GM18858 (cell line): Measurements from ENCODE around the gene PIKFYVE.
"Not testable (repeated sequence)": the region's sequence is repeated elsewhere in the genome, so short reads cannot be mapped to it uniquely, and the experiment has no call there.

ENCODE experiments used
- ATAC-seq: cut with Tn5 transposase; IDR thresholded peaks from one replicate; pipeline ENCODE4 v1.9.1; 2021; ENCODE audit not compliant: unreplicated experiment

The PIKFYVE gene

DNA sequence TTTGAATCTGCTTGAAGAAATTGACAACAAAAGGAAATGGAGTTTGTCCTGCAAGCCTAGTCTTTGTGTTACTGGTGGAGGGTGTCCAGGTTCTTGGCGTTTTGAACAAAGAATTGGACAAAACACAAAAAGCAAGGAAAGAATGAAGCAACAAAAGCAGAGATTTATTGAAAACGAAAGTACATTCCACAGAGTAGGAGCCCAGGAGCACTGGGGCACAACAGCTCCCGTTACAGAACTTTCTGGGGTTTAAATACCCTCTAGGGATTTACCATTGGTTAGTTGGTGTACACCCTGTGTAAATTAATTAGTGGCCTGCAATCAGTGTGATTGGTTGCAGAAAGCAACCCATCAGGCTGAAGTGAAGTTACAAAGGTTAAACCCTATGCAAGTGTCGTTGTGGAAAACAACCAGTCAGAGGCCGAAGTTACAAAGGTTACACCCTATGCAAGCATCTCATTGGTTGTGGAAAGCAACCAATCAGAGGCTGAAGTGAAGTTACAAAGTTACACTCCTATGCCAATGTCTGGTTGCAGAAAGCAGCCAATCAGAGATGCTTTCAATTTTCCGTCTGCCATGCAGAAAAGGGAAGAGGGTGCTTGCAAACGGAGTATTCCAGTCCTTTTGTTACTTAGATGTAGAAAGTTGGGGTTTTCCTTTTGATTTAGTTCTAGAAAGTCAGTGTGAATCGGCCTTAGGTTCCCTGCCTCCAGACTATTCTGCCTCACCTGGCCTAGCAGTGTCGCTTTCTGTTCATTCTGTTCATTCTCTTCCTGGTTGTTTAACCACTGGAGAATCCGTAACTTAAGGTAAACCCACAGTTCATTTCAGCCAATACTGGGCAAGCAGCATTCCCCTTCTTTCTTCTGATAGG, 92.9 kb downstream of the PIKFYVE start:
- ATAC-seq: no peak

DNA sequence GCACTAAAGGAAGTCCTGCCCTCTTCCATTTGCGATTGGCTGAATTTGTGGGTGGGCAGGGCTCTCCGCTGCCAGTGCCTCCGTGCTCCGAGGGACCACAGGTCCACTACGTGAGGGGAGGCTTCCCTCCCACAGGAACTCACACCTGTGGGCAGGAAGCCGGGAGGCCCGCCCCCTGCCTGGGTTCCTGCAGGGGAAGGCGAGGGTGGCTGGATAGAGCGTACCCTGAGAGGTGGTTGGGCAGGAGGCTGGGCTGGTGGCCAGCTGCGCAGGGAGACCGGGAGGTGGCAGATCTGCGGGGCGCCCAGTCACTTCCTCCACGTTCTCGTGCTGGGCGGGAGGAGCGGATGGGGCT, 93.6 kb downstream of the PIKFYVE start:
- ATAC-seq: no peak

GRCh38 chr2:208360259-208361076, 94.4 kb downstream of the PIKFYVE start:
- no peak for ATAC-seq

DNA sequence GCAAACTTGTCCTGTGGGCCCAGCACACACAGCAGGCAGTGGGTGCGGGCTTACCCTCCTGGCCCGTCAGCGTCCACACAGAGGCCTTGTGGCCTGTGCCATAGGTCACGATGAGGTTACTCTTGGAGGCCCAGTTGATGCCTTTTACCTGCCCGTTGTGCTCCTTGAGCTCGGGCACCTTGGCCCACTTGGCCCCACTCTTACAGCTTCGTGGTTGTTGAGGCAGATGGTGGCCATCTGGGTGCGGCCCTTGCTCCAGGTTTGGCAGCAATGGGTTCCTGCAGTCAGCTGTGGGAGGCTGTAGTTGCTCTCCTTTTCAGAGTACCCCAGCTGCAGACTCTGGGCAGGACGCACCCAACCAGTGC, 95.0 kb downstream of the PIKFYVE start:
- no peak for ATAC-seq

DNA sequence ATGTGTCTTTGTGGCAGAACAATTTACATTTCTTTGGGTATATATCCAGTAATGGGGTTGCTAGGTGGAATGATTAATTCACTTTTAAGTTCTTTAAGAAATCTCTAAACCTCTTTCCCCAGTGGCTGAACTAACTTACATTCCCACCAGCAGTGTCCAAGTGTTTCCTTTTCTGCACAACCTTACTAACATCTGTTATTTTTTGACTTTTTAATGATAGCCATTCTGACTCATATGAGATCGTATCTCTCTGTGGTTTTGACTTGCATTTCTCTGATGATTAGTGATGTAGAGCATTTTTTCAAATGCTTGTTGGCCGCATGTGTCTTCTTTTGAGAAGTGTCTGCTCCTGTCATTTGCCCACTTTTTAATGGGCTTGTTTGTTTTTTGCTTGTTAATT, 97.4 kb downstream of the PIKFYVE start:
- peak; percentile 62 for ATAC-seq

DNA sequence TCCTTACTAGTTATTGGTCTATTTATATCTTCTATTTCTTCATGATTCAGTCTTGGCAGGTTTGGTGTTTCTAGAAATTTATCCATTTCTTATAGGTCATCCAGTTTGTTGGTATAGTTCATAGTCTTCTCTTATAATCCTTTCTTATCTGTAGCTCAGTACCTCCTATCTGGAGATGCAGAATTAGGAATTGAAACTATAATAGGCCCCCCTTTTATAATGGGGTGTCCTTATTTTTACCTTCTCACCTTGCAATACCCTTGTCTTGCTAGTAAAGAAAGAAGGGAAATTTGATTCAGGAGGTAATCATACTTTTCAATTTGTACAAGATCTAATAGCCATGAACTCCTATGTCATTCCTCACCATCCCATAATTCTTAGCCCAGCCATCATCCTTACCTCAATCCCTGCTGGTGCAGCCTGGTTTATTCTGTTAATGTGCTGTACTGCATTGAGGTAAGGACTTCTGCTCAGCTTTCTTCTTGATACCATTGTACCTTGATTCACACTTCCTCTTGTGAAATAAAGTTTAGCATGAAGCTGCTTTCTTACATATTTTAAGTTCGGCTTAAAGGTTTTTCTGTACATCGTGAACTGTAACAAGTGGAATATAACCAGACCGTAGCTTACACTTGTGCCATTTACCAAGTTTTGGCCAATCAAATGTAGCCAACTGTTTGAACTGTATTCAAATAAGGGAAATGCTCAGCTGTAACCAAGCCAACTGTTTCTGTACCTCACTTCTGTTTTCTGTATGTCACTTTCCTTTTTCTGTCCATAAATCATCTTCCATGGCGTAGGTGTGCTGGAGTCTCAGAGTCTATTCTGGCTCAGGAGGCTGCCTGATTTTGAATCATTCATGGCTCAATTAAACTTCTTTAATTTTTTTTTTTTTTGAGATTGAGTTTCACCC, 100.4 kb downstream of the PIKFYVE start:
- ATAC-seq: peak; percentile 62

GRCh38 chr2:208369091-208369490, 103.0 kb downstream of the PIKFYVE start:
- no peak for ATAC-seq

DNA sequence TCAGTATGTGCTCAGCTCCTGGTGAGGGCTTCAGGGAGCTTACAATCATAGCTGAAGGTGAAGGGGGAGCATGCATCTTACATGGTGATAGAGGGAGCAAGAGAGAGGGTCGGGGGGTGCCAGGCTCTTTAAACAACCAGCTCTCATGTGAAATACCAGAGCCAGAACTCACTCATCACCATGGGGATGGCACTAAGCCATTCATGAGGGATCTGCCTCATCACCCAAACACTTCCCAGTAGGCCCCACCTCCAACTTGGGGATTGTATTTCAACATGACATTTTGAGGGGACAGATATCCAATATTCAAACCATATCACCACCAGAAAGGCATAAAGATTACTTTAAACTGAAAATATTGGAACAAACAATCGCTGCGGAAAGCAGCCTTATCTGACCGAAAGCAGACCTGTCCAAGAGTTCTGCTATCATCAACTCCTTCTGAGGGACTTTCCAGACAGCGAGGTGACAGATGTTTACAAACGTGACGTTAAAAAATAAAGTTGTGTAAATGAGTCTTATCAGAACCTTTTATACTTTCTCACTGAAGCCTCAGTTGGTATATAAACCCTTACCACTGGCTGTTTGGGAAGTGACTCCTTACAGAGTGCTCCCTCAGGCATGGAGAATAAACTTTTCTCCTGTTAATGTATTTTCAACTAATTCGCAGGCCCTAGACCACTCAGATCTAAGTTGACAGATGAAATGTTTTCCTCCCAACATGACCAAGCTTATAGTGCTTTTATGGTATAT, 105.0 kb downstream of the PIKFYVE start:
- no peak for ATAC-seq

DNA sequence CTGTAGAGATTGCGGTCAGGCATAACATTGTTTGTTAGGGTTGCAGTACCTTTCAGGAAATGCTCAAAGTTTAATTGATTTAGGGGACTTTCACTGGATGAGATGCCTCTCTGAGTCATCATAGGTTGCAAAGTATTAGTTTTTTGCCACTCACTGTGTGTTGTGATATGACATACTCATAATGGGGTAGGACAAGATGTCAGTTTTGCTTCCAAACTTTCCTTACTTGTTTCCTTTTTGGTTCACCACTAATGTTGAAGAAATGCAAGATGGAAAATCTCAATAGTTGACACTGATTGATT, 105.5 kb downstream of the PIKFYVE start:
- ATAC-seq: no peak

- no peak for ATAC-seq
Observed at GRCh38 chr2:208373460-208374089, 107.5 kb downstream of the PIKFYVE start.

DNA sequence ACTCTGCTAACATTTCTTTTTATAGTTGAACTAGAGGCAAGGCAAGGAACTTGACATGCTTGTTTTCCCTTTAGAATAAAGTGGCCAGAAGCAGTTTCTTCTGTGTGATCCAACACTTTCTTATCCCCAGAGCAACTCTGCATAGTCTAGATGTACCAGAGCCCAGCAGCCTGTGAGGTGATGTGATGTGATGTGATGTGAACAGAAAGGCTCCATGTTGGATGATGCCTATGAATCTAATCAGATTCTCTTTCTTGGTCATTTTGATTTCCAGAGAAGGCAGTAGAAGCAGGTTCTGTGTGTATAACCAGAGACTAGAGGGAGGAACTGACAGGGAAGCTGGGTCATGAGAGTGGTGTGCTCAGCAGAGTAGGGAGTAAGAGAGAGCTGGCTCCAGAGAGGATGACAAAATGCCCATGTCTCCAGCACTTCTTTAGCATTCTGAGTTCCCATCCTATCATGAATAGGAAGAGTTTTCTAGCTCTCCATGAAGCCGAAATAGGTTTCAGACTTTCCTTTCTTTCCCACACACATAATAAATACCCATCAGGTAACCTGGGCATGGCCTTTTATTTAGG, 109.5 kb downstream of the PIKFYVE start:
- no peak for ATAC-seq

DNA sequence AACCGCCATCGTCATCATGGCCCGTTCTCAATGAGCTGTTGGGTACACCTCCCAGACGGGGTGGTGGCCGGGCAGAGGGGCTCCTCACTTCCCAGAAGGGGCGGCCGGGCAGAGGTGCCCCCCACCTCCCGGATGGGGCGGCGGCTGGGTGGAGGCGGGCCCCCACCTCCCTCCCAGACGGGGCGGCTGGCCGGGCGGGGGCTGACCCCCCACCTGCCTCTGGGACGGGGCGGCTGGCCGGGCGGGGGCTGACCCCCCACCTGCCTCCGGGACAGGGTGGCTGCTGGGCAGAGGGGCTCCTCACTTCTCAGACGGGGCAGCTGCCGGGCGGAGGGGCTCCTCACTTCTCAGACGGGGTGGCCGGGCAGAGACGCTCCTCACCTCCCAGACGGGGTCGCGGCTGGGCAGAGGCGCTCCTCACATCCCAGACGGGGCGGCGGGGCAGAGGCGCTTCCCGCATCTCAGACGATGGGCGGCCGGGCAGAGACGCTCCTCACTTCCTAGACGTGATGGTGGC, 111.3 kb downstream of the PIKFYVE start:
- ATAC-seq: not testable (repeated sequence)

GRCh38 chr2:208379192-208379591, 113.1 kb downstream of the PIKFYVE start:
- no peak for ATAC-seq

DNA sequence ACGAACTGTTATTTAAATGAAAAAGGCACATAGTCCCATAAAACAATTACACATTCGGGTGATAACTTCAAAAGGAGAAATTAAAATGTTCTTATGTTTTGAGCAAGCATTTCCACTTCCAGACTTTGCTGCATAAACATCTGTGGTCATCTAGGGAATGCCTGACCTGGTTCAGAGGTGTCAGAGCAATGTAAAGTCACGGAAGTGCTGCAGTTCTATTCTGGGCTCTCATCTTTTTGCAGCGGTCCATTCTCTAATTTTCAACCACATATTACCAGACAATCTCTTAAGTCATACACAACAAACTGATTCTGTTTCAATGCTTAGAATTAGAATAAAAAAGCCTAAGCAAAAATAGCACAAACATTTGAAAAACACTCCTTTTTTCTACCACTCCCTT, 118.6 kb downstream of the PIKFYVE start:
- ATAC-seq: no peak

GRCh38 chr2:208386541-208386940, 120.5 kb downstream of the PIKFYVE start:
- ATAC-seq: no peak

DNA sequence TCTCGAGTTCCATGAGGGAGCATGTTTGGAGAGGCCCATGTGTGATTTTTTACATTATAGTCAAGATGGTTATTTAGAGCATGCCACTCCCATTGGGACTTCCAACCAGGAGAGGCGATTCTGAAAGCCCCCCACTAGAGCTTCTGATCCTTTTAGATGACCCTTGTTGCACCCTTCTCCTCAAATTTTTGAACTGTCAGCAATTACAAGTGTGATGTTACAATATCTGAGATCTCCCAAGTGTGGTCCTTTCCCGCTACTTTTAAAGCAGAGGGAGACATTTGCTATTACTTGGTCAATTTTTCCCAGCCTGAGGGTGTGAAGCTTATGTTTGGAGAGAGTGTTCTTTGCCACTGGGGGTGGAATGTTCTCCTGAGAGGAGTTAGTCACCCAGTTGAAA, 123.9 kb downstream of the PIKFYVE start:
- ATAC-seq: no peak

DNA sequence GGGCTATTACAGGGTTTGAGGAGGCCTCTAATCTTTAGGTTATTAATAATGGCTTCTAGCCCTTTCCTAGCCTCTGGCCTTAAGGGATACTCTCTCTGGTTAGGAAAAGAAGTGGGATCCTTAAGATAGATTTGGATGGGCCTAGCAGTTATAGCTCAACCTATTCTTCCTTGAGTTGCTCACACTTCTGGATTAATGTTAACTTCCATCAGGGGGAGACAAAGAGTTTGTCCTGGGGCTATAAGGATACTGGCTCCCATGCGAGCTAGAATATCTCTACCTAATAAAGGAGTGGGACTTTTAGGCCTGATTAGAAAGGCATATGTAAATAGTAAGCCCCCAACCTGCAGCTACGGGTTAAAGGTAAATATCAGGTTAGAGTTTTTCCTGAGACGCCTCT, 126.2 kb downstream of the PIKFYVE start:
- no peak for ATAC-seq

- ATAC-seq: not testable (repeated sequence)
Observed at GRCh38 chr2:208396796-208397195, 130.7 kb downstream of the PIKFYVE start.

DNA sequence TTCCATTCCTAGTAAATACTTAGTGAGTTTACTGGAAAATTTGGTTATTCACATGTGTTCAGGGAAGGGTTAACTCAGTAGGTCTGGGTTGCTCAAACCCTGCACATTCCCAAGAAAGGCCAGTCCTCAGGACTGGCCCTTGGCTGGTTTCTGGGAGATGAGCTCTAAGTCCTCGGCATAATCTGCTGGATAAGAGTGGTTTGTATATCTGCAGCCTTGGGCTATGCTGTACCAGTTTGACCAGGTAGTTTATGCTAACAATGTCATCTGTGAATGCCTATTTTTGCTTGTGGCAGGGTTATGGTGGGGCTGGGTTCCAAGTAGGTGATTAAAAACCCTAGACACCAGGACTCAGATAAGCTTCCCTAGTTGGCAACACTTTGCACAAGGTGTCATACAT, 133.1 kb downstream of the PIKFYVE start:
- ATAC-seq: no peak
